Aortic smooth muscle cell (primary cell): ENCODE results near the gene AQP1. TPM values are rescaled to one million over a fixed set of nuclear protein-coding genes. Genes with fewer than 3 reads are reported as not detected.

ENCODE experiments used
- total RNA-seq: library from RNA; depleted of rRNA; stranded (reverse); fragments of >200 nt; gene quantifications from 2 replicates; pipeline ENCODE4 v1.2.3, GENCODE V29; 2014

Gene AQP1
- total RNA-seq = 127 and 148 TPM in 2 replicates

GRCh38 chr7:30911561-30911969, at the start of gene AQP1:
TSS of gene AQP1 (plus strand) at chr7:30911853. CDS start at chr7:30911910, 57 bp downstream.

GRCh38 chr7:30963842-30964241, 52.2 kb downstream of the AQP1 start, which contains the start of gene GHRHR:
TSS of gene GHRHR (plus strand) at chr7:30963953. CDS start at chr7:30964069, 116 bp downstream.

Other genes with a start within 250 kb of the AQP1 start
- gene CRHR2, start 229.4 kb upstream of the AQP1 start, total RNA-seq = not detected in 2 replicates
- 3.5 and 4.6 TPM in 2 replicates for gene INMT, start 159.7 kb upstream of the AQP1 start, total RNA-seq
- 6.6 and 8.1 TPM in 2 replicates for gene MINDY4, start 140.4 kb upstream of the AQP1 start, total RNA-seq
- gene GHRHR, start 52.1 kb downstream of the AQP1 start, total RNA-seq = not detected in 2 replicates
- under 0.01 and 0.13 TPM in 2 replicates for gene ADCYAP1R1, start 140.5 kb downstream of the AQP1 start, total RNA-seq